GM13977 (cell line): Measurements from ENCODE around the gene CACNA1D.

ENCODE experiments used
- DNase-seq: peaks from one replicate; pipeline ENCODE4 v3.0.0; 2012; ENCODE audit warnings: low spot score
- CTCF ChIP-seq: IDR thresholded peaks from 2 replicates; pipeline ENCODE4 v1.5.1; 2012; ENCODE audit warnings: mild to moderate bottlenecking, control low read depth; ENCODE audit not compliant: insufficient read depth; ENCODE audit errors: extremely low read depth, missing control alignments
- in situ Hi-C: fragments of 300-500 bp; cut with MboI; formaldehyde crosslinking; loops from one replicate; pipeline ENCODE4 v1.12.0; 2022; ENCODE audit warnings: low sequenced_read_pairs, low pct_unique_long_range_greater_than_20kb, mixed read lengths, inconsistent platforms; ENCODE audit not compliant: unreplicated experiment

The CACNA1D gene

GRCh38 chr3:53688989-53689388 is 194.6 kb downstream of the CACNA1D start:
- DNase-seq = no peak
- TF ChIP-seq CTCF = no peak
- in situ Hi-C loops = no loop called here

GRCh38 chr3:53689681-53690080 is 195.3 kb downstream of the CACNA1D start:
- in situ Hi-C loops = no loop called here
- no peak for TF ChIP-seq CTCF
- no peak for DNase-seq

- no peak for DNase-seq
- TF ChIP-seq CTCF = no peak
- in situ Hi-C loops = no loop called here
These were observed 196.1 kb downstream of the CACNA1D start for GRCh38 chr3:53690521-53690920.

GRCh38 chr3:53691349-53691748 is 196.9 kb downstream of the CACNA1D start:
- DNase-seq = no peak
- no peak for TF ChIP-seq CTCF
- in situ Hi-C loops = no loop called here

GRCh38 chr3:53691885-53692284 is 197.5 kb downstream of the CACNA1D start:
- TF ChIP-seq CTCF = no peak
- DNase-seq = no peak
- in situ Hi-C loops = no loop called here

GRCh38 chr3:53693451-53693850 is 199.0 kb downstream of the CACNA1D start:
- in situ Hi-C loops = no loop called here
- no peak for TF ChIP-seq CTCF

GRCh38 chr3:53694046-53694445 is 199.6 kb downstream of the CACNA1D start:
- in situ Hi-C loops = no loop called here
- no peak for TF ChIP-seq CTCF

More at GRCh38 chr3:53693451-53693850, 199.0 kb downstream of the CACNA1D start:
- no peak for DNase-seq

More at GRCh38 chr3:53694046-53694445, 199.6 kb downstream of the CACNA1D start:
- DNase-seq = no peak
